ENCODE results near the gene LMX1A. TPM values are rescaled to one million over a fixed set of nuclear protein-coding genes. Genes with fewer than 3 reads are reported as not detected.

The LMX1A gene
- total RNA-seq, 1 donor from 2014 or later = 0.12 TPM

GRCh38 chr1:165265196-165265838 lies 91.2 kb downstream of the LMX1A start:
- no peak for DNase-seq (ENCODE audit: low spot score)

GRCh38 chr1:165259706-165260428 lies 96.6 kb downstream of the LMX1A start:
- DNase-seq (ENCODE audit: low spot score) = no peak

GRCh38 chr1:165259236-165259635 lies 97.3 kb downstream of the LMX1A start:
- DNase-seq (ENCODE audit: low spot score) = no peak

- peak; percentile 80 for DNase-seq (ENCODE audit: low spot score)
Measured at GRCh38 chr1:165257969-165258459, 98.5 kb downstream of the LMX1A start.

- DNase-seq (ENCODE audit: low spot score) = no peak
Measured at GRCh38 chr1:165254896-165255625, 101.5 kb downstream of the LMX1A start.

- DNase-seq (ENCODE audit: low spot score) = no peak
Measured at GRCh38 chr1:165254376-165254775, 102.1 kb downstream of the LMX1A start.

- no peak for DNase-seq (ENCODE audit: low spot score)
Measured at GRCh38 chr1:165253818-165254254, 102.7 kb downstream of the LMX1A start.

GRCh38 chr1:165248969-165249571 lies 107.4 kb downstream of the LMX1A start:
- no peak for DNase-seq (ENCODE audit: low spot score)

- no peak for DNase-seq (ENCODE audit: low spot score)
Measured at GRCh38 chr1:165241952-165242351, 114.6 kb downstream of the LMX1A start.

- DNase-seq (ENCODE audit: low spot score) = no peak
Measured at GRCh38 chr1:165241321-165241720, 115.2 kb downstream of the LMX1A start.

- no peak for DNase-seq (ENCODE audit: low spot score)
Measured at GRCh38 chr1:165240492-165240891, 116.0 kb downstream of the LMX1A start.

- DNase-seq (ENCODE audit: low spot score) = no peak
Measured at GRCh38 chr1:165239873-165240272, 116.6 kb downstream of the LMX1A start.

GRCh38 chr1:165235777-165236291 lies 120.7 kb downstream of the LMX1A start:
- DNase-seq (ENCODE audit: low spot score) = no peak

GRCh38 chr1:165235155-165235776 lies 121.2 kb downstream of the LMX1A start:
- DNase-seq (ENCODE audit: low spot score) = no peak

GRCh38 chr1:165234149-165234548 lies 122.4 kb downstream of the LMX1A start:
- DNase-seq (ENCODE audit: low spot score) = no peak

- no peak for DNase-seq (ENCODE audit: low spot score)
Measured at GRCh38 chr1:165228676-165229075, 127.8 kb downstream of the LMX1A start.

- DNase-seq (ENCODE audit: low spot score) = no peak
Measured at GRCh38 chr1:165228111-165228655, 128.3 kb downstream of the LMX1A start.

- no peak for DNase-seq (ENCODE audit: low spot score)
Measured at GRCh38 chr1:165226326-165226725, 130.2 kb downstream of the LMX1A start.

- no peak for DNase-seq (ENCODE audit: low spot score)
Measured at GRCh38 chr1:165225650-165226049, 130.9 kb downstream of the LMX1A start.

GRCh38 chr1:165225062-165225461 lies 131.5 kb downstream of the LMX1A start:
- no peak for DNase-seq (ENCODE audit: low spot score)

- no peak for DNase-seq (ENCODE audit: low spot score)
Measured at GRCh38 chr1:165224504-165224903, 132.0 kb downstream of the LMX1A start.

Measured in mucosa of gallbladder (tissue), 1 donor.